Measurements from ENCODE around the gene MYL6.
A peak's percentile ranks its signal among the peaks of the same experiment; 100 is the strongest.
"Not testable (repeated sequence)": the region's sequence is repeated elsewhere in the genome, so short reads cannot be mapped to it uniquely, and the experiment has no call there.

Gene MYL6

GRCh38 chr12:56190695-56191155, 32.6 kb downstream of the MYL6 start:
- DNase-seq (ENCODE audit: low read depth) = no peak
- TF ChIP-seq CTCF (IDR thresholded peaks at IDR 0.05; ENCODE audit: insufficient read depth, low read depth, low read length, missing control alignments) = no peak
- peak overlapping the region; percentile 87 for H3K4me3 ChIP-seq (ENCODE audit: low read length)

GRCh38 chr12:56192582-56192981, 34.4 kb downstream of the MYL6 start:
- TF ChIP-seq CTCF (IDR thresholded peaks at IDR 0.05; ENCODE audit: insufficient read depth, low read depth, low read length, missing control alignments) = no peak
- DNase-seq (ENCODE audit: low read depth) = no peak
- H3K4me3 ChIP-seq (ENCODE audit: low read length) = no peak overlapping the region

GRCh38 chr12:56193025-56193578, 34.9 kb downstream of the MYL6 start:
- H3K4me3 ChIP-seq (ENCODE audit: low read length) = no peak overlapping the region
- peak; percentile 83 for TF ChIP-seq CTCF (IDR thresholded peaks at IDR 0.05; ENCODE audit: insufficient read depth, low read depth, low read length, missing control alignments)
- peak; percentile 87 for DNase-seq (ENCODE audit: low read depth)

- not testable (repeated sequence) for H3K4me3 ChIP-seq (ENCODE audit: low read length)
- peak; percentile 46 for DNase-seq (ENCODE audit: low read depth)
These were observed 38.8 kb downstream of the MYL6 start for GRCh38 chr12:56196818-56197550.

- no peak overlapping the region for H3K4me3 ChIP-seq (ENCODE audit: low read length)
- TF ChIP-seq CTCF (IDR thresholded peaks at IDR 0.05; ENCODE audit: insufficient read depth, low read depth, low read length, missing control alignments) = no peak
- DNase-seq (ENCODE audit: low read depth) = no peak
These were observed 39.9 kb downstream of the MYL6 start for GRCh38 chr12:56197921-56198635.

GRCh38 chr12:56198836-56199235, 40.7 kb downstream of the MYL6 start:
- no peak for DNase-seq (ENCODE audit: low read depth)
- no peak overlapping the region for H3K4me3 ChIP-seq (ENCODE audit: low read length)
- no peak for TF ChIP-seq CTCF (IDR thresholded peaks at IDR 0.05; ENCODE audit: insufficient read depth, low read depth, low read length, missing control alignments)

- no peak overlapping the region for H3K4me3 ChIP-seq (ENCODE audit: low read length)
- DNase-seq (ENCODE audit: low read depth) = no peak
- TF ChIP-seq CTCF (IDR thresholded peaks at IDR 0.05; ENCODE audit: insufficient read depth, low read depth, low read length, missing control alignments) = no peak
These were observed 44.2 kb downstream of the MYL6 start for GRCh38 chr12:56202366-56202765.
